Spinal cord (tissue), 10 donors: ENCODE results near the gene TECPR2. TPM values are rescaled to one million over a fixed set of nuclear protein-coding genes. Genes with fewer than 3 reads are reported as not detected.
"Not testable (repeated sequence)": the region's sequence is repeated elsewhere in the genome, so short reads cannot be mapped to it uniquely, and the experiment has no call there.

Experiments
- DNase-seq, 6 donors: peaks; one replicate each; pipeline versions ENCODE4 v3.0.0 to v3.0.0-alpha.2; 2013 to 2015; ENCODE audit warnings: low spot score in 6 of 6, low read depth in 4 of 6
- H3K27ac ChIP-seq: one replicate; pipeline ENCODE4 v1.5.1; 2013; ENCODE audit warnings: low read depth, low read length, control low read depth
- H3K27me3 ChIP-seq: one replicate; pipeline ENCODE4 v1.6.1; 2013; ENCODE audit warnings: low read length; ENCODE audit not compliant: control insufficient read depth, insufficient read depth
- H3K36me3 ChIP-seq: one replicate; pipeline ENCODE4 v1.6.1; 2013; ENCODE audit warnings: low read length; ENCODE audit not compliant: control insufficient read depth, insufficient read depth
- H3K4me1 ChIP-seq: one replicate; pipeline ENCODE4 v1.6.1; 2013; ENCODE audit warnings: low read length; ENCODE audit not compliant: control insufficient read depth, insufficient read depth
- H3K4me3 ChIP-seq: one replicate; pipeline ENCODE4 v1.5.1; 2013; ENCODE audit warnings: low read depth, low read length, control low read depth
- H3K9me3 ChIP-seq: one replicate; pipeline ENCODE4 v1.6.1; 2013; ENCODE audit warnings: low read length; ENCODE audit not compliant: control insufficient read depth, insufficient read depth
- WGBS: methylation state at CpG from one replicate; pipeline ENCODE4 v1.1.5; 2013; ENCODE audit warnings: missing lambda C conversion rate; ENCODE audit not compliant: insufficient coverage; 5-methylcytosine and 5-hydroxymethylcytosine counted together
- polyA plus RNA-seq, 2 donors: library from polyadenylated mRNA; unstranded; fragments of 120-200 nt; gene quantifications; one replicate each; pipeline ENCODE4 v1.2.1, GENCODE V29; 2013; ENCODE audit not compliant: insufficient read length in 2 of 2
- total RNA-seq, 2 donors: library from RNA; depleted of rRNA in 1 of 2; stranded (reverse); fragments of 120-200 nt in 1 of 2; fragments of >200 nt in 1 of 2; gene quantifications; one replicate each; pipeline versions ENCODE4 v1.2.3 to v1.2.4, GENCODE V29; 2013 to 2014
- donor health status: healthy.

TECPR2 gene
- total and polyA plus RNA-seq, 4 donors = 19.4 to 48.8 (median 34.6) TPM

DNA sequence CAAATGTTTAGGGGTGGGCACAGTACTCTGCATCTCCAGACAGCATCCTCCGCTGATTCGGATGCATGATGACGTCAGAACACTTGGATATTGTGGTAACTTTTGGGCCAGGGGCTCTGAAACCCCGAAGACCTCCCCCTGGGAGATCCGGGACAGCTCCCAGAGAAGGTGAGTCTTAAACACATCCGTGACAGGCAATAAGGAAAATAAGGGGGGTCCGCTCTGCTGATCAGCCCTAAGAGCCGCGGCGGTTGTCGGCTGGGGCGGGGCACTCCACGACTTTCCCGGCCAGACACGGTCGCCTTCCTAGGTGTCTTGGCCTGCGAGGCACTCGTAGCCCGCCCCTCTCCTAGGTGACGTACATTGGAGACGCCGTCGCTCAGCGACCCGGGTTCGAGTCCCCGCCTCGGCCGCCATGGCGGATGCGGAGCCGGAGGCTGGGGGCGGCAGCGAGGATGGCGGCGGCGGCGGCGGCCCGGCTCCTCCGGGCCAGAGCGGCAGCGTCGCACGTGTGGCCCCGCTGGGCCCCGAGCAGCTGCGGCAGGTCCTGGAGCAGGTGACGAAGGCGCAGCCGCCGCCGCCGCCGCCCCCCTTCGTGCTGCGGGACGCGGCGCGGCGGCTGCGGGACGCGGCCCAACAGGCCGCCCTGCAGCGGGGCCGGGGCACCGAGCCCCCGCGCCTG lies 43.2 kb upstream of the TECPR2 start, which contains the start of gene ZNF839:
ZNF839 (plus strand) TSS at position 396 of the 682 bp plus-strand sequence; CDS start at position 416, 20 bp downstream.
- peak within 1 kb of the TSS; percentile 91 for H3K27ac ChIP-seq
- H3K36me3 ChIP-seq = peaks cover 8% of the 10 kb centered on the region
- peak in 4 of 6 donors; percentile 84 to 97 (median 92) for DNase-seq
- H3K9me3 ChIP-seq = no peaks in the 10 kb centered on the region
- under 1% methylated on average over 71 of the region's 71 CpGs for WGBS
- H3K4me1 ChIP-seq = peaks cover 57% of the 10 kb centered on the region
- H3K27me3 ChIP-seq = no peaks in the 10 kb centered on the region
- H3K4me3 ChIP-seq = peak within 1 kb of the TSS; percentile 84

DNA sequence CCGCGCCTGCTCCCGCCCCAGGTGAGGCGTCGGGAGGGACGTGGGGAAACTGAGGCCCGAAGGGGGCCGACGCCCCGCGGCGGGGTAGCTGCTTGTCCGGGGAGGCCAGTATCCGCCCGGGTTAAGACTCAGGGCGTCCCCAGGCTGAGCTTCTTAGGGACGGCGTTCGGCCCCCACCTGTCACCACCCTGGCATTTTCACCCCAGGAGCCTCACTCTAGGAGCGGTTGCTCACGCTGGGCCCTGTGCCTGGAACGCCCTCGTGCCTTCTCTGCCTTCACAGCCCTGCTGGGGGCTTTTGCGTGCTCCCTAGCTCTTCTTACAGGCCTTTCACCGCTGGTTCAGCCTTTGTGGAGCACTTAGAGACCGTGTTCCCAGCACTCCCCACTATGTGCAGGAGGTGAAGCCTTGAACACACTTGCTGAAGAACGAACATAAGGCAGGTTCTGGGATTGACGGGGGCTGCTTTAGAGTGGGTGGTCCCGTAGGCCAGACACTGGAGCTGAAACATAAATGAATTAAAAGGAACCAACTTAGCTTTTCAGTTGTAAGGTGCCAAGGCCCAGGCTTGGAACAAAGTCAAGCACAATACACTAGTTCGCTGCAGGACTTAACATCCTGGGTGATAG lies 42.6 kb upstream of the TECPR2 start:
- Histone ChIP-seq H3K27ac (peak overlapping the region; percentile 91), H3K36me3 (peaks cover 10% of the 10 kb centered on the region), H3K9me3 (no peaks in the 10 kb centered on the region), H3K4me1 (peaks cover 53% of the 10 kb centered on the region), H3K27me3 (no peaks in the 10 kb centered on the region), H3K4me3 (peak overlapping the region; percentile 84)
- peak in 2 of 6 donors; percentile 56 to 66 for DNase-seq
- 2% methylated on average over 29 of the region's 30 CpGs for WGBS

DNA sequence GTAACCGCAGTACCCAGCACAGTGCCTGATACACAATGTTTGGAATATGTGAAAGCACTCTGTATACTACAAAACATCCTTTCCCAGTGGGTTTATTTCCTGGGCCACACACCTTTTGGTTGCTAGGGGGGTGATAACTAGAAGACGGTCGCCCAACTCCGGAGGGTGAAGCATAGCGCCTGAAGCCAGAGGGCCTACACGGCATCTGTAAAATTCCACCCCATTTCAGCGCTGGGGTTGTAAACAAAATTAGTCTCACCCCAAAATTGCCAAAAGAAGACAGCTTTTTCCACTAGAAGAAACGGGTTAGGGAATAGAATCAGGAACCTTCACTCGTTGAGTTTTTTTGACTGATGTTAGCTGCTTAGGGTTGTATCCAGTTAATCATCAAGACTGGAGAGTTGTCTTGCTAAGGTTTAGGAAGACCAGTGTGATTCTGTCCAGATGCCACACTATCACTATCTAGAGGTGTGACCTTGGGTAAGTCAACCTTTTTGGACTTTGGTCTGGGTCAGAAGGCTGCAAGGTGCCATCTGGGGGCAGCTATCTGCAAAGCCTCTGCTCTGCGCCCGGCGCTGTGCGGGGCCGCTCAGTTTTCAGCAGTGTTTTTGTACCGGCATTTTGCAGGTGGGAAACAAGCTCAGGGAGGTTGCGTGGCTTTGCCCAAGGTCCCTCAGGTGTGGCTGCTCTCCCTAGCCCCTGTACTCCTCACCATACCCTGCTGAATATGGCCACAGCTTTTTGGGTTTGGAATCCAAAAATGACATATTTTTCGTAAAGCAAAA lies 41.9 kb upstream of the TECPR2 start:
- H3K27me3 ChIP-seq = no peaks in the 10 kb centered on the region
- DNase-seq = no peak
- H3K27ac ChIP-seq = peak overlapping the region; percentile 91
- H3K4me3 ChIP-seq = peak overlapping the region; percentile 84
- H3K36me3 ChIP-seq = peaks cover 11% of the 10 kb centered on the region
- H3K4me1 ChIP-seq = peaks cover 45% of the 10 kb centered on the region
- WGBS = 88% methylated on average over 7 of the region's 17 CpGs
- H3K9me3 ChIP-seq = no peaks in the 10 kb centered on the region

DNA sequence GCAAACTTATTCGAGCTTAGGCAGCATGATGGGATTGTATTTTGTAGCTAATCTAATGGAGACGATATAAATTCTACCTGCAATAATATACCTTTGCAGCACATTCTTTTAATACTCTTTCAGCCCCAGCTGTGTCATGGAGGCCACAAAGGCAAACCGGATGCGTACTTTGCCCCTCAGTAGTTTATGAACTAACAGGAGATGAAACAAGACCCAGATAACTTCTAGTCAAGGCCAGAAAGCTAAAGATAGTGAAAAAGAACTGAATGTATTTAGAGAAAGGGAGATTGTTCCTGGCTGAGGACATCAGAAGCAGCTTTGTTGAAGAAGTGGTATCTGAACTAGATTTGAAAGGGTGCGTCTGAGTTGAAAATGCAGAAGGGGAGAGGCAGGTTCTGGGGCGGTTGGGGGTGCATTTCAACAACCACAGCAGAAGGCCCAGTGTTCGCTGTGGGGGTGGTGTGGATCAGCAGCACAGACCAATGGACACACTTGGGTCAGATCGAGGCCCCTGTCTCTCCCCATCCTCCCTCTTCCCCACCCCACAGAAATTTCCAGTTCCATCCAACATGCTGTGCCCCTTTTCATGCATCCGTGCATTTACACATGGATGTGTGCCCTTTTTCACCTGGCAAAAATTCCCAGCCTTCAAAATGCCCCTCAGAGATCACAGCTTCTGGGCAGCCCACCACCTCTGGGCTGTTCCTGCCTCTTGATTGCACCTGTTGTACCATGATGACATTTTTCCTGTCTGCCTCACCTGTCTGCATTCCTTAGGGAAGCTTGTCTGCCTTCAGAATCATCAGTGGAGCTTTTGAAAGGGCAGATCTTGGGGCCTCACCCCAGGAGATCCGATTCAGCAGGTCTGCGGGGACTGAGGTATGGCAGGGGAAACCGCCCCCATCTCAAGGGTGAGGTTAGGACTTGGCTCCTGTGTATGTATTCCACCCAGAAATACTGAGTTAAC lies 41.0 kb upstream of the TECPR2 start:
- Histone ChIP-seq H3K27ac (no peak overlapping the region), H3K4me3 (no peak overlapping the region), H3K27me3 (no peaks in the 10 kb centered on the region), H3K36me3 (peaks cover 18% of the 10 kb centered on the region), H3K4me1 (peaks cover 38% of the 10 kb centered on the region), H3K9me3 (no peaks in the 10 kb centered on the region)
- 100% methylated on average over 3 of the region's 12 CpGs for WGBS
- no peak for DNase-seq

DNA sequence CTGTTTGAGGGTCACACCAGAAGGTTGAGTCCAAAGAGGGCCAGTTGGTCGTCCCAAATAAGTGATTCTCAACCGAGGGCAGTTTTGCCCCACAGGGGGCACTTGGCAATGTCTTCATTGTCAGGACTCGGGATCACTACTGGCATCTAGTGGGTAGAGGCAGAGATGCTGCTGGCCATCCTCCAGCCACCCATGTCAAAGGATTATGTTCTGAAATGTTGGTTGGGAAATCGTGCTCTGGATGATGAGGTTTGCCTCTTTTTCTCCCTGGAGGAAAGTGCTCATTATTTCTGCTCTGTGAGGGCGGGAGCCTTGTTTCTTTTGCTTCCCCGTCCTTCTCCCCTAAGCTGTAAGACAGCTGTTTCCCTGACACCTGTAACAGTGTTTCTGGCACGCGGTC lies 39.6 kb upstream of the TECPR2 start:
- no peak overlapping the region for H3K27ac ChIP-seq

DNA sequence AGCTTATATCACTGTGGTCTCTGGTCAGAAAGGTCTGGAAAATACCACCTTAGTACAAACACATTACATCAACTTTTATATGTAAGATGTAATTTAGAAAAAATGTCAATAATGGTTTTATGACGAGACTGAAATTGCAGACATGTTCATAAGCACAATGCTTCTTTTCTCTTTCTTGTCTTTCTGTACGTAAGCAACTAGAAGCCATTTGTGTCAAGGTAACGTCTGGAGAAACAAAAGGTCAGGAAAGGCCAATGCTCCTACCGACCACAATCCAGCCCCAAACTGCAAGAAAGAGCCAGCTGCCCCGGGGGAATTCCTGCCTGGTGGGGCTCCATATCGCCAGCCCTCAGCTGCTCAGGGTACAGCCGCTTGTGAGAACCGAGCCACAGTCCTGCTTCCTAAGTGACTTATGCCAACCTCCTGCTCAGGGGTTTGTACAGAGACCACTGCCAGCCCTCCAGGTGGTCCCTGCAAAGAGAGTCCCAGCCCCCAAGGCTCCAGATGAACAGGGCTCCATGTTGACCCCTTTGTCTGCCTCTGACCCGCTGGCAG lies 36.9 kb upstream of the TECPR2 start:
- no peak for DNase-seq
- H3K4me3 ChIP-seq = no peak overlapping the region
- H3K9me3 ChIP-seq = no peaks in the 10 kb centered on the region
- no peak overlapping the region for H3K27ac ChIP-seq
- H3K27me3 ChIP-seq = no peaks in the 10 kb centered on the region
- peaks cover 24% of the 10 kb centered on the region for H3K36me3 ChIP-seq
- WGBS = 78% methylated on average over 7 of the region's 9 CpGs
- peaks cover 5% of the 10 kb centered on the region for H3K4me1 ChIP-seq

More for the DNA sequence above, 39.6 kb upstream of the TECPR2 start:
- H3K9me3 ChIP-seq = no peaks in the 10 kb centered on the region
- H3K4me3 ChIP-seq = no peak overlapping the region
- 40% methylated on average over 6 of the region's 8 CpGs for WGBS
- H3K36me3 ChIP-seq = peaks cover 21% of the 10 kb centered on the region
- no peaks in the 10 kb centered on the region for H3K27me3 ChIP-seq
- peaks cover 27% of the 10 kb centered on the region for H3K4me1 ChIP-seq
- peak in 2 of 6 donors; percentile 64 to 81 for DNase-seq

DNA sequence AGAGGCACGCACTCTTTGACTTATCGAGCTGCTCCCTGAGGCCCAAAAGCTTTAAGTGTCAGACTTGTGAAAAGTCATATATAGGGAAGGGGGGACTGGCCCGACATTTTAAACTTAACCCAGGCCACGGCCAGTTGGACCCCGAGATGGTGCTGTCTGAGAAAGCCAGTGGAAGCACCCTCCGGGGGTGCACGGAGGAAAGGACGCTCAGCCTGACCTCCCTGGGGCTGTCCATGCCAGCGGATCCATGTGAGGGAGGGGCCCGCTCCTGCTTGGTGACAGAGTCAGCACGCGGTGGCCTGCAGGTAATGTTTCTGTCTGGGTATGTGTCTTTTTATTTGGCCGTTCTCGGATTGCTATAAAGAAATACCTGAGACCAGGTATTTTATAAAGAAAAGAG lies 36.2 kb upstream of the TECPR2 start:
- DNase-seq = no peak
- no peak overlapping the region for H3K4me3 ChIP-seq
- H3K9me3 ChIP-seq = no peaks in the 10 kb centered on the region
- H3K4me1 ChIP-seq = no peaks in the 10 kb centered on the region
- peaks cover 25% of the 10 kb centered on the region for H3K36me3 ChIP-seq
- H3K27ac ChIP-seq = no peak overlapping the region
- WGBS = 97% methylated on average over 14 of the region's 14 CpGs
- no peaks in the 10 kb centered on the region for H3K27me3 ChIP-seq

DNA sequence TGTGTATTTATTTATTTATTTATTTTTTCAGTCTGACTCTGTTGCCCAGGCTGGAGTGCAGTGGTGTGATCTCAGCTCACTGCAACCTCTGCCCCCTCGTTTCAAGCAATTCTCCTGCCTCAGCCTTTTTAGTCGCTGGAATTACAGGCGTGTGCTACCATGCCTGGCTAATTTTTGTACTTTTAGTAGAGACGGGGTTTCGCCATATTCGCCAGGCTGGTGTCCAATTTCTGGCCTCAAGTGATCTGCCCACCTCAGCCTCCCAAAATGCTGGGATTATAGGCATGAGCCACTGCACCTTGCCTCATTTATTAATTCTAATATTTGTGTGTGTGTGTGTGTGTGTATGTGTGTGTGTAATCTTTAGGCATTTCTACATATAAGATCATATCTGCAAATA lies 33.4 kb upstream of the TECPR2 start:
- H3K27ac ChIP-seq, H3K27me3 ChIP-seq, H3K4me1 ChIP-seq, H3K4me3 ChIP-seq, DNase-seq, H3K9me3 ChIP-seq: not testable (repeated sequence)
- H3K36me3 ChIP-seq = peaks cover 47% of the 10 kb centered on the region
- WGBS = 97% methylated on average over 6 of the region's 6 CpGs
